ENCODE measurements around the gene CACNA2D1. TPM values are rescaled to one million over a fixed set of nuclear protein-coding genes. Genes with fewer than 3 reads are reported as not detected.

Gene CACNA2D1
- total RNA-seq, 1 donor = 63.5 TPM

DNA sequence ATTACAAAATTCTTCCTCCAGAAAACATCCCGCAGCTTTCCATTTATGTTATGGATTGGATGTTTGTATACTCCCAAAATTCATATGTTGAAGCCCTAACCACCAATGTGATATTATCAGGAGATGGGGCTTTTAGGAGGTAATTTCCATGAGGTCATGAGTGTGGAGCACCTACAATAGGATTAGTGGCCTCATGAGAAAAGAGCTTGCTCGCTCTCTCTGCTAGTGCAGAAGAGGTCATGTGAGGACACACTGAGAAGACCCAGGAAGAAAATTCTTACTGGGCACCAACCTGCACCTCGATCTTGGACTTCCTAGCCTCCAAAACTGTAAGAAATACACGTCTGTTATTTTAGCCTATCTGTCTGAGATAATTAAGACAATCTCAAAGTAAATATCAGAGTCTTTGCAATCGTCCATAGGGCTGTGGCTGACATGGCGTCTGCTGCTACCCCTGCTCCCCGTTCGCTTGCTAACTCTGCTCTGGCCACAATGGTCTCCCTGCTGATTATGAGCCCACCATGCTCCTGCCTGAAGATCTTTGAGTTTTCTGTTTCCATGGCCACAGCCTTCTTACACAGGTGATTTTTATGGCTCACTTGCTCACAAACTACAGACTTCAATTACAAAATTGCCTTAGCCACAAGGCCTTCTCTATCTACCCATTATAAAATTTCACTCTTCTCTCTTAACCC, 333.3 kb downstream of the CACNA2D1 start:
- no peak for DNase-seq (ENCODE audit: low read depth)
- TF ChIP-seq, protein P1, sequence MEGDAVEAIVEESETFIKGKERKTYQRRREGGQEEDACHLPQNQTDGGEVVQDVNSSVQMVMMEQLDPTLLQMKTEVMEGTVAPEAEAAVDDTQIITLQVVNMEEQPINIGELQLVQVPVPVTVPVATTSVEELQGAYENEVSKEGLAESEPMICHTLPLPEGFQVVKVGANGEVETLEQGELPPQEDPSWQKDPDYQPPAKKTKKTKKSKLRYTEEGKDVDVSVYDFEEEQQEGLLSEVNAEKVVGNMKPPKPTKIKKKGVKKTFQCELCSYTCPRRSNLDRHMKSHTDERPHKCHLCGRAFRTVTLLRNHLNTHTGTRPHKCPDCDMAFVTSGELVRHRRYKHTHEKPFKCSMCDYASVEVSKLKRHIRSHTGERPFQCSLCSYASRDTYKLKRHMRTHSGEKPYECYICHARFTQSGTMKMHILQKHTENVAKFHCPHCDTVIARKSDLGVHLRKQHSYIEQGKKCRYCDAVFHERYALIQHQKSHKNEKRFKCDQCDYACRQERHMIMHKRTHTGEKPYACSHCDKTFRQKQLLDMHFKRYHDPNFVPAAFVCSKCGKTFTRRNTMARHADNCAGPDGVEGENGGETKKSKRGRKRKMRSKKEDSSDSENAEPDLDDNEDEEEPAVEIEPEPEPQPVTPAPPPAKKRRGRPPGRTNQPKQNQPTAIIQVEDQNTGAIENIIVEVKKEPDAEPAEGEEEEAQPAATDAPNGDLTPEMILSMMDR (IDR thresholded peaks at IDR 0.05; ENCODE audit: insufficient read depth, low read depth, low read length) = no peak
- no peak overlapping the region for H3K4me3 ChIP-seq (ENCODE audit: low read depth, low read length)

DNA sequence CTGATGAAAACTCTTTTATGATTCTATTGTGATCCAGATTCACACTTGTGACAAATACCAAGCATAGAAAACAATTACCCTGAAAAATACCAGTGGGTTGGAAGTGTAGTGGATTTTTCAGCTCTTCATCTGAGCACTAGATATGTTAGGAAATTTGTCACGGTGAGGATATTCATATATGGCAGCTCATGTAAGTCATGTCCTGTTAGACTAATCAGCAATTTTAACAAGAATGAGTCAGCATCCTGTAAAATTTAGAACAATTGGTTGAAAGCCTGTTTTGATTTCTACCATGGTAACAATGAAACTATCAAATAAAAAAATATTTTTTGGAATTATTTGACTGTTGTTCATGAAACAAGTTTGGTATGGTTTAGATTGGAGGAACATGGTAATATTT, 334.3 kb downstream of the CACNA2D1 start:
- no peak overlapping the region for H3K4me3 ChIP-seq (ENCODE audit: low read depth, low read length)
- DNase-seq (ENCODE audit: low read depth) = peak; percentile 18
- TF ChIP-seq, protein P1 (IDR thresholded peaks at IDR 0.05; ENCODE audit: insufficient read depth, low read depth, low read length) = no peak

DNA sequence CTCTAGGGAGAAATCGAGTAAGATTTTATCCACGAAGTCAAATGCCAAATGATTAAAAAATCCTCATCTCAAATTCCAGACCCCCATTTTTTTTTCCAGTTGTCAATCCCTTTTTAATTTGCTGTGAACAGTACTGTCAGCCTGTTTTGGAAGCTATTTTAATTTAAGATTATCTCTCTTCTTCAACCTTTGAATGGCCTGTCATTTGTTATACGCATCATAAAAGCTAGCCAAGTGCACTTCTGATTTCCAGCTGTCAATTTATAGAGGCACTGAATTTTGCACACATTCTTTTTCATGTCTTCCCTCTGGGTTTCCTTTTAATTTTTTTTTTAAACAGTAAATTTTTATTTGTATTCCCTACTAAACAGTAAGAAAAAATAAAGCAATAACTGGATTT, 337.4 kb downstream of the CACNA2D1 start:
- no peak overlapping the region for H3K4me3 ChIP-seq (ENCODE audit: low read depth, low read length)
- TF ChIP-seq, protein P1 (IDR thresholded peaks at IDR 0.05; ENCODE audit: insufficient read depth, low read depth, low read length) = no peak
- no peak for DNase-seq (ENCODE audit: low read depth)

DNA sequence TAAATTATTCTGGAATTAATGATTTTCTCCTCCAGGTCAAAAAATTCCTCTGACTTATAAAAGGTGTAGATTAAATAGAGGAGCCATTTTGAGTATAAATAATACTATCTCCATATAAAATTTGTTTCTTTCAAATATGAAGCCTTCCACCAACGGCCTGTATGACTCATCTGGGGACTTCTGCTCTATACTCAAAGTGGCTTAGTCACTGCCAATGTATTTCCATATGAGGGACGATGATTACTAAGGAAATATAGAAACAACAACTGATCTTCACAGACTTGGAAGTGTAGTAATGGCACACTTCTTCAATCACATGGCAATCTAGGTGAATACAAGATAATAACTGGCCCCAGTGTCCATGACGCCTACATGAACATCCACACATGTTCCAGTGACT, 338.1 kb downstream of the CACNA2D1 start:
- DNase-seq (ENCODE audit: low read depth) = peak; percentile 53
- H3K4me3 ChIP-seq (ENCODE audit: low read depth, low read length) = no peak overlapping the region
- TF ChIP-seq, protein P1 (IDR thresholded peaks at IDR 0.05; ENCODE audit: insufficient read depth, low read depth, low read length) = no peak

DNA sequence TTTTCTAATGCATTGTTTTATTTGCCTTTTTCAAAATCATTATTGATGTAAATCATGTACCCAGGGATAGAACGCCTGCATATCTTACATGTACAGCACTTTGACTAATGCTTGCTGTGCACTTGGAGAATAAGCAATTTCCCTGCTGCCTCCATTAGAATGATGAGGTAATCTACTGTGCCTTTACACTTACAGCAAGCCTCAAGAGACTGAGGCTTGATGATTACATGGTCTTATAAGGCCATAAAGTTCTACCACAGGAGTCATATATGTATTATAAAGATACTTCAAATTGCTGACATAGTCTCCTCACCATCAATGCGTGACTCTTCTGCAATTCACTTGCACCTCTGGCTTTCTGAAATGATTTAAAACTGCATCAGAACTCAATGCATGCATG, 345.2 kb downstream of the CACNA2D1 start:
- no peak for DNase-seq (ENCODE audit: low read depth)
- no peak overlapping the region for H3K4me3 ChIP-seq (ENCODE audit: low read depth, low read length)
- TF ChIP-seq, protein P1 (IDR thresholded peaks at IDR 0.05; ENCODE audit: insufficient read depth, low read depth, low read length) = no peak

DNA sequence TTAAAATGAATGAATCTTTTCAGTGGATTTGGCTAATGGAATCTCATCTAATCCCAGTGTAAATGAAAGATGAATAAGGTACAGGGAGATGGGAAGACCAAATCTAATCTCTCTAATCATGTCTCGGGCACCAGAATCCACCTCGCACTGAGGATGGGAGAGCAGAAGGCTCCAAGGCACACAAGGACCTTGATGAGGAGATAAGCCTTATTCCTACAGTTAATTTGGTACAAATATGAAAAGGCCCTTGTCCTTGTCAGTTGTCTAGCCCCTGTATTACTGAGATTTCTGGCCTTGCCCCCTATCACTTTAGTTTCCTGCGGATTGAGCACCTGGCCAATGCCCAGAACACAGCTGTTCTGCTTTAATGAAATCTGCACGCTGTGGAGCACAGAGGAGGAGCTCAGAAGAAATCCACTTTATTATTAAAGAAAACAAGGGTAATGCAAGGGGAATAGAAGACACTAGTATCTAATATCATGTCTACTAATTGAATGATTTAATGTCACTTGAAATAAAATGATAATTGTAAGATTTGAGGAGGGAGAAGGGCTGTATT, 352.4 kb downstream of the CACNA2D1 start:
- H3K4me3 ChIP-seq (ENCODE audit: low read depth, low read length) = no peak overlapping the region
- DNase-seq (ENCODE audit: low read depth) = no peak
- TF ChIP-seq, protein P1 (IDR thresholded peaks at IDR 0.05; ENCODE audit: insufficient read depth, low read depth, low read length) = no peak

All from fibroblast of villous mesenchyme (primary cell).